Measurements from ENCODE around the gene PRRC2C.

DNA sequence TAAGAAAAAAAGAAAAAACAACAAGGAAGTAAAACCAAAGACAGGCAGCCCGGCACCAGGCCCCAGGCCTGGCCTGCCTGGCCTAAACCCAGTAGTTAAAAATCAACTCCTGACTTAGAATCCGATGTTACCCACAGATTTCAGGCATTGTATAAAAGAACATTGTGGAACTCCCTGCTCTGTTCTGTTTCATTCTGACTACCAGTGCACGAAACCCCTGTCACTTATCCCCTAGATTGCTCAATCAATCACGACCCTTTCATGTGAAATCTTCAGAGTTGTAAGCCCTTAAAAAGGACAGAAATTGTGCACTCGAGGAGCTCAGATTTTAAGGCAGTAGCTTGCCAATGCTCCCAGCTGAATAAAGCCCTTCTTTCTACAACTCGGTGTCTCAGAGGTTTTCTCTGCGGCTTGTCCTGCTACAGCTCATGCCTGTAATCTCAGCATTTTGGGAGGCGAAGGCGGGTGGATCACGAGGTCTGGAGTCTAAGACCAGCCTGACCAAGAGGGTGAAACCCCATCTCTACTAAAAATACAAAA is 121.1 kb downstream of the PRRC2C start:
- TF ChIP-seq TAF1 (IDR thresholded peaks at IDR 0.05; ENCODE audit: borderline replicate concordance, insufficient read depth, low read length) = no peak
- no peak for TF ChIP-seq POLR2AphosphoS5 (IDR thresholded peaks at IDR 0.05; ENCODE audit: low read depth, low read length)
- no peak for TF ChIP-seq SIN3A (IDR thresholded peaks at IDR 0.05; ENCODE audit: borderline replicate concordance, insufficient read depth, low read length)

Data from PFSK-1 (cell line).